SK-N-SH (cell line): Measurements from ENCODE around the gene GRIN2C.

ENCODE experiments used
- POLR2AphosphoS5 ChIP-seq: IDR thresholded peaks from 2 replicates; pipeline ENCODE4 v1.6.1; 2012; ENCODE audit warnings: low read depth, low read length
- SIN3A ChIP-seq: IDR thresholded peaks from 2 replicates; pipeline ENCODE4 v1.6.1; 2012; ENCODE audit warnings: low read depth, mild to moderate bottlenecking, low read length, moderate library complexity, borderline replicate concordance
- TF ChIP-seq, protein P1 (sequence below): fragments of 200-600 bp; sonication (generic); IDR thresholded peaks from 2 replicates; pipeline ENCODE4 v1.6.1; 2017; ENCODE audit warnings: antibody characterized with exemption, mild to moderate bottlenecking, moderate library complexity
- TF ChIP-seq, protein P2 (sequence below): fragments of 150-350 bp; IDR thresholded peaks from 2 replicates; pipeline ENCODE4 v1.6.1; 2016; ENCODE audit warnings: mild to moderate bottlenecking, low read depth, low read length
- TF ChIP-seq, protein P3 (sequence below): IDR thresholded peaks from 2 replicates; pipeline ENCODE4 v1.4.0; 2012; ENCODE audit warnings: low read depth, borderline replicate concordance

- TF ChIP-seq, protein P1, sequence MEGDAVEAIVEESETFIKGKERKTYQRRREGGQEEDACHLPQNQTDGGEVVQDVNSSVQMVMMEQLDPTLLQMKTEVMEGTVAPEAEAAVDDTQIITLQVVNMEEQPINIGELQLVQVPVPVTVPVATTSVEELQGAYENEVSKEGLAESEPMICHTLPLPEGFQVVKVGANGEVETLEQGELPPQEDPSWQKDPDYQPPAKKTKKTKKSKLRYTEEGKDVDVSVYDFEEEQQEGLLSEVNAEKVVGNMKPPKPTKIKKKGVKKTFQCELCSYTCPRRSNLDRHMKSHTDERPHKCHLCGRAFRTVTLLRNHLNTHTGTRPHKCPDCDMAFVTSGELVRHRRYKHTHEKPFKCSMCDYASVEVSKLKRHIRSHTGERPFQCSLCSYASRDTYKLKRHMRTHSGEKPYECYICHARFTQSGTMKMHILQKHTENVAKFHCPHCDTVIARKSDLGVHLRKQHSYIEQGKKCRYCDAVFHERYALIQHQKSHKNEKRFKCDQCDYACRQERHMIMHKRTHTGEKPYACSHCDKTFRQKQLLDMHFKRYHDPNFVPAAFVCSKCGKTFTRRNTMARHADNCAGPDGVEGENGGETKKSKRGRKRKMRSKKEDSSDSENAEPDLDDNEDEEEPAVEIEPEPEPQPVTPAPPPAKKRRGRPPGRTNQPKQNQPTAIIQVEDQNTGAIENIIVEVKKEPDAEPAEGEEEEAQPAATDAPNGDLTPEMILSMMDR, result no peak
- TF ChIP-seq, protein P2, sequence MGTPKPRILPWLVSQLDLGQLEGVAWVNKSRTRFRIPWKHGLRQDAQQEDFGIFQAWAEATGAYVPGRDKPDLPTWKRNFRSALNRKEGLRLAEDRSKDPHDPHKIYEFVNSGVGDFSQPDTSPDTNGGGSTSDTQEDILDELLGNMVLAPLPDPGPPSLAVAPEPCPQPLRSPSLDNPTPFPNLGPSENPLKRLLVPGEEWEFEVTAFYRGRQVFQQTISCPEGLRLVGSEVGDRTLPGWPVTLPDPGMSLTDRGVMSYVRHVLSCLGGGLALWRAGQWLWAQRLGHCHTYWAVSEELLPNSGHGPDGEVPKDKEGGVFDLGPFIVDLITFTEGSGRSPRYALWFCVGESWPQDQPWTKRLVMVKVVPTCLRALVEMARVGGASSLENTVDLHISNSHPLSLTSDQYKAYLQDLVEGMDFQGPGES, result no peak
- no peak for TF ChIP-seq POLR2AphosphoS5
- TF ChIP-seq, protein P3, sequence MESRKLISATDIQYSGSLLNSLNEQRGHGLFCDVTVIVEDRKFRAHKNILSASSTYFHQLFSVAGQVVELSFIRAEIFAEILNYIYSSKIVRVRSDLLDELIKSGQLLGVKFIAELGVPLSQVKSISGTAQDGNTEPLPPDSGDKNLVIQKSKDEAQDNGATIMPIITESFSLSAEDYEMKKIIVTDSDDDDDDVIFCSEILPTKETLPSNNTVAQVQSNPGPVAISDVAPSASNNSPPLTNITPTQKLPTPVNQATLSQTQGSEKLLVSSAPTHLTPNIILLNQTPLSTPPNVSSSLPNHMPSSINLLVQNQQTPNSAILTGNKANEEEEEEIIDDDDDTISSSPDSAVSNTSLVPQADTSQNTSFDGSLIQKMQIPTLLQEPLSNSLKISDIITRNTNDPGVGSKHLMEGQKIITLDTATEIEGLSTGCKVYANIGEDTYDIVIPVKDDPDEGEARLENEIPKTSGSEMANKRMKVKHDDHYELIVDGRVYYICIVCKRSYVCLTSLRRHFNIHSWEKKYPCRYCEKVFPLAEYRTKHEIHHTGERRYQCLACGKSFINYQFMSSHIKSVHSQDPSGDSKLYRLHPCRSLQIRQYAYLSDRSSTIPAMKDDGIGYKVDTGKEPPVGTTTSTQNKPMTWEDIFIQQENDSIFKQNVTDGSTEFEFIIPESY, result no peak
- no peak for TF ChIP-seq SIN3A
These were observed 19.6 kb upstream of the GRIN2C start for GRCh38 chr17:74879308-74879707.
